B cell (primary cell): ENCODE data around the gene SPTLC2. TPM values are rescaled to one million over a fixed set of nuclear protein-coding genes. Genes with fewer than 3 reads are reported as not detected.

Experiments used
- ATAC-seq: fragments of 200-7000 bp; cut with Tn5 transposase; one replicate; pipeline ENCODE4 v1.10.0; 2021; ENCODE audit warnings: low read depth, mild to moderate bottlenecking, moderate number of reproducible peaks, moderate library complexity
- CTCF ChIA-PET: fragments of 350-600 bp; sonication (Branson Sonifier 250); formaldehyde crosslinking; loops from one replicate; lab custom pipeline; 2021; ENCODE audit warnings: antibody characterized with exemption, inconsistent platforms; lab: Charles Lee
- POLR2A ChIA-PET: fragments of 350-600 bp; sonication (Branson Sonifier 250); formaldehyde crosslinking; loops from one replicate; lab custom pipeline; 2021; ENCODE audit warnings: antibody characterized with exemption; lab: Charles Lee
- DNase-seq: peaks from one replicate; pipeline ENCODE4 v3.0.0; 2013
- H2AFZ ChIP-seq: 2 replicates; pipeline ENCODE4 v1.6.1; 2012; ENCODE audit warnings: mild to moderate bottlenecking, low read depth, low read length; ENCODE audit not compliant: insufficient read depth, poor library complexity, severe bottlenecking
- H3K27ac ChIP-seq, 2 donors: 1 replicate in 1 of 2; 2 replicates in 1 of 2; pipeline ENCODE4 v1.5.1; 2012 to 2013; ENCODE audit warnings: low read length in 2 of 2, mild to moderate bottlenecking in 2 of 2, moderate library complexity in 1 of 2
- H3K27me3 ChIP-seq, 4 experiments: fragments of 200-600 bp in 1 of 4; sonication (generic) in 1 of 4; replicated peaks in 1 of 4; 1 replicate in 2 of 4; 2 replicates in 2 of 4; pipeline versions ENCODE4 v1.6.1 to v1.7.0; 2013 to 2016; ENCODE audit warnings: low read length in 3 of 4, mild to moderate bottlenecking in 2 of 4, mixed read lengths in 1 of 4, moderate library complexity in 1 of 4; ENCODE audit not compliant: insufficient read depth in 4 of 4, control insufficient read depth in 3 of 4; ENCODE audit errors: control extremely low read depth in 1 of 4
- H3K36me3 ChIP-seq, 2 experiments: replicated peaks in 1 of 2; 1 replicate in 1 of 2; 2 replicates in 1 of 2; pipeline versions ENCODE4 v1.6.1 to v1.7.1; 2013; ENCODE audit warnings: low read length in 1 of 2; ENCODE audit not compliant: insufficient read depth in 2 of 2, control insufficient read depth in 1 of 2; ENCODE audit errors: control extremely low read depth in 1 of 2, extremely low read depth in 1 of 2
- H3K4me1 ChIP-seq, 2 donors: fragments of 200-600 bp in 1 of 2; sonication (generic) in 1 of 2; 1 replicate in 1 of 2; 2 replicates in 1 of 2; pipeline versions ENCODE4 v1.5.1 to v1.6.1; 2013 to 2017; ENCODE audit warnings: low read length in 2 of 2; ENCODE audit not compliant: control insufficient read depth in 2 of 2, insufficient read depth in 2 of 2
- H3K4me2 ChIP-seq: replicated peaks from 2 replicates; pipeline ENCODE3; 2012; ENCODE audit warnings: mild to moderate bottlenecking, low read depth, low read length; ENCODE audit not compliant: poor library complexity, severe bottlenecking
- H3K4me3 ChIP-seq, 5 experiments: fragments of 200-600 bp in 1 of 5; sonication (generic) in 1 of 5; 1 replicate in 3 of 5; 2 replicates in 2 of 5; pipeline versions ENCODE4 v1.5.1 to v1.7.0; 2011 to 2016; ENCODE audit warnings: low read length in 4 of 5, mild to moderate bottlenecking in 4 of 5, low read depth in 2 of 5, control low read depth in 1 of 5, moderate library complexity in 1 of 5; ENCODE audit not compliant: insufficient read depth in 1 of 5; ENCODE audit errors: control extremely low read depth in 1 of 5, extremely low read depth in 1 of 5
- H3K79me2 ChIP-seq: fragments of 200-600 bp; sonication (generic); one replicate; pipeline ENCODE4 v1.6.0; 2016; ENCODE audit warnings: low read length; ENCODE audit not compliant: control insufficient read depth, insufficient read depth
- H3K9ac ChIP-seq: fragments of 200-600 bp; sonication (generic); 2 replicates; pipeline ENCODE4 v1.6.1; 2017; ENCODE audit warnings: mild to moderate bottlenecking, low read length, moderate library complexity
- H3K9me3 ChIP-seq, 3 donors: one replicate each; pipeline versions ENCODE4 v1.6.1 to v1.7.1; 2013; ENCODE audit warnings: low read length in 2 of 3; ENCODE audit not compliant: control insufficient read depth in 2 of 3, insufficient read depth in 1 of 3; ENCODE audit errors: control extremely low read depth in 1 of 3
- H4K20me1 ChIP-seq: 2 replicates; pipeline ENCODE4 v1.6.0; 2012; ENCODE audit warnings: mild to moderate bottlenecking, low read length; ENCODE audit not compliant: insufficient read depth, control insufficient read depth, poor library complexity, severe bottlenecking
- H3K27ac Mint-ChIP-seq: one replicate; pipeline ENCODE4 v1.8.0; 2021; ENCODE audit warnings: mixed read lengths
- H3K27me3 Mint-ChIP-seq: one replicate; pipeline ENCODE4 v1.8.0; 2021; ENCODE audit warnings: mixed read lengths
- H3K4me1 Mint-ChIP-seq: one replicate; pipeline ENCODE4 v1.8.0; 2021; ENCODE audit warnings: mixed read lengths
- H3K4me3 Mint-ChIP-seq: one replicate; pipeline ENCODE4 v1.8.0; 2021; ENCODE audit warnings: mixed read lengths
- H3K9me3 Mint-ChIP-seq: one replicate; pipeline ENCODE4 v1.8.0; 2022; ENCODE audit warnings: mixed read lengths; ENCODE audit not compliant: insufficient read depth
- CTCF ChIP-seq: fragments of 200-600 bp; IDR thresholded peaks from one replicate; pipeline ENCODE4 v1.8.0; 2022; ENCODE audit warnings: antibody characterized with exemption, mild to moderate bottlenecking
- EZH2 ChIP-seq: IDR thresholded peaks from 2 replicates; pipeline ENCODE4 v1.6.1; 2012; ENCODE audit warnings: borderline replicate concordance, low read depth, mild to moderate bottlenecking, moderate library complexity, low read length; ENCODE audit not compliant: insufficient read depth, poor library complexity, severe bottlenecking
- WGBS: methylation state at CpG from one replicate; pipeline ENCODE4 v1.1.5; 2013; ENCODE audit warnings: missing lambda C conversion rate; ENCODE audit not compliant: insufficient coverage; 5-methylcytosine and 5-hydroxymethylcytosine counted together
- intact Hi-C: fragments of 100-400 bp; cut with micrococcal nuclease; formaldehyde crosslinking; loops from one replicate; pipeline ENCODE4 v1.10.0; 2022
- polyA plus RNA-seq: library from polyadenylated mRNA; depleted of rRNA; stranded (reverse); fragments of >200 nt; gene quantifications from 2 replicates; pipeline ENCODE4 v1.2.3, GENCODE V29; 2012
- total RNA-seq, 2 donors: library from RNA; stranded (reverse); fragments of 120-200 nt in 1 of 2; gene quantifications; 1 replicate in 1 of 2; 2 replicates in 1 of 2; pipeline versions ENCODE4 v1.2.3 to v1.2.4, GENCODE V29; 2013 to 2022

Gene SPTLC2
- total and polyA plus RNA-seq, 2 donors (not counting 1 experiment from before 2014, with no cell fraction given) = 9.4 to 41.4 TPM

- Histone ChIP-seq H4K20me1 (peaks cover 13% of the 10 kb centered on the region), H2AFZ (no peak overlapping the region), H3K4me2 (no peak overlapping the region), H3K79me2 (peaks cover 48% of the 10 kb centered on the region), H3K27ac (peak overlapping the region in 1 of 2 donors; percentile 24), H3K9ac (no peak overlapping the region), H3K4me1 (no peaks in the 10 kb centered on the region), H3K9me3 (no peaks in the 10 kb centered on the region), H3K27me3 (no peaks in the 10 kb centered on the region), H3K4me3 (no peak overlapping the region), H3K36me3 (peaks cover 9 to 52% of the 10 kb centered on the region in 2 experiments)
- CTCF ChIA-PET = no interaction called here
- Mint-ChIP-seq H3K9me3 (no peaks in the 10 kb centered on the region), H3K4me3 (no peak overlapping the region), H3K27me3 (no peaks in the 10 kb centered on the region), H3K27ac (no peak overlapping the region), H3K4me1 (peaks cover 3% of the 10 kb centered on the region)
- TF ChIP-seq CTCF (no peak), EZH2 (no peak)
- no peak for DNase-seq
- no peak for ATAC-seq
- POLR2A ChIA-PET = interaction anchor here (0.6 kb wide), 1 partner anchor 17 kb away, joined by 3 read pairs; no protein-coding TSS in a partner anchor
- intact Hi-C loops = no loop called here
- 62% methylated on average over 3 of the region's 6 CpGs for WGBS
These were observed 45.6 kb downstream of the SPTLC2 start for GRCh38 chr14:77570706-77571268.

DNA sequence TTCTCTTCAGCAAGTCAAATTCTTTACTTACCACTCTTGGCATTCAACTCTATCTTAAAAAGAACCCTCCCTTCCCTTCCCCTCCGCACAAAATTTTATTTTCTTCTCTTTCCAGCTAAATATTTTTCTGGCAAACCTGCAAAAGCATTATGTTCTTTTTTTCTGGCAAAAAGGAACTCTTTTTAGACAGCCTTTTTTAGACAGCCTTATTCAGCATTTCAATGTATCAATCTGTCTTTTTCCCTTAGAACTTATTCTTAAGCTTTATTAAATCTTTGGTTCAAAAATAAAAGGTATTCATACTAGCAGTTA is 50.5 kb downstream of the SPTLC2 start:
- Histone ChIP-seq H2AFZ (no peak overlapping the region), H3K4me3 (no peak overlapping the region), H3K36me3 (peaks cover 2 to 54% of the 10 kb centered on the region in 2 experiments), H3K4me1 (no peaks in the 10 kb centered on the region), H3K27me3 (no peaks in the 10 kb centered on the region), H3K4me2 (no peak overlapping the region), H3K9me3 (no peaks in the 10 kb centered on the region), H3K27ac (peak overlapping the region in 1 of 2 donors; percentile 0), H3K79me2 (peaks cover 38% of the 10 kb centered on the region), H4K20me1 (no peaks in the 10 kb centered on the region), H3K9ac (no peak overlapping the region)
- WGBS = 100% methylated on average over 1 of the region's 1 CpG
- ChIA-PET POLR2A (no interaction called here), CTCF (interaction anchor here (0.7 to 1.2 kb wide), 3 partner anchors 16 to 107 kb away, joined by 3 to 4 read pairs (median 3); no protein-coding TSS in a partner anchor)
- intact Hi-C loops = loop anchor here (10.0 kb wide), 1 partner anchor 49 kb away; the partner anchor contains the start of gene SPTLC2
- H3K27me3 Mint-ChIP-seq = no peaks in the 10 kb centered on the region
- no peak overlapping the region for H3K27ac Mint-ChIP-seq
- no peak for ATAC-seq
- no peak overlapping the region for H3K4me3 Mint-ChIP-seq
- no peaks in the 10 kb centered on the region for H3K9me3 Mint-ChIP-seq
- no peak for TF ChIP-seq CTCF
- TF ChIP-seq EZH2 = no peak
- H3K4me1 Mint-ChIP-seq = peaks cover 7% of the 10 kb centered on the region
- no peak for DNase-seq
